ENCODE data around the gene SH3BP4.

SH3BP4 gene

DNA sequence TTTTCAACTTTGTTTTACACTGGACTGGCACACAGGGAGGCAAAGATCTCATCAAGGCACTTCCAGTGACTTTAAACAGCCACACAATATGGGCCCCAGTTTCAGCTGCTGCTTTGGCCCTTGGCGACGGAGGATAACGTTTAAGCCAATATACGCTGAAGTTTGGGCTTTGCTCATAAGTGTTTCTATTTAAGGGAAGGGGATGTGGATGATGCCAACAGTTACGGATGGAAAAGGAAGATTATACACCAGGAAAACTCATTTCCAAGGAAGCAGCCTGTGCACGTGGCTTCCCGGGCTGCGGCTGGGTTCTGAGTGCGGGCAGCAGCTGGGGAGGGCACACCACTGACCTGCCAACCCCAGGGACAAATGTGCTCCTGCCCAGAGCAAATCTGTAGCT lies 151.1 kb downstream of the SH3BP4 start:
- H3K27me3 Mint-ChIP-seq (ENCODE audit: low read depth): no peaks in the 10 kb centered on the region
- no peaks in the 10 kb centered on the region for H3K9me3 Mint-ChIP-seq
- H3K4me1 Mint-ChIP-seq (ENCODE audit: low read depth): no peaks in the 10 kb centered on the region
- H3K4me3 Mint-ChIP-seq: no peak overlapping the region
- H3K27ac Mint-ChIP-seq: no peak overlapping the region
- no peaks in the 10 kb centered on the region for H3K36me3 Mint-ChIP-seq (ENCODE audit: low read depth)

Measured in T-helper 1 cell treated with Interleukin-12 subunit alpha and Interleukin-12 subunit beta and Interleukin-4 antibody, amounts not matched to agents 30 μg/mL and 1 μg/mL, for 36 hours (primary cell).